Naive thymus-derived CD4-positive, alpha-beta T cell (primary cell): ENCODE data around the gene ACADS. TPM values are rescaled to one million over a fixed set of nuclear protein-coding genes. Genes with fewer than 3 reads are reported as not detected.

ENCODE experiments used
- ATAC-seq: fragments of 150-1000 bp; cut with Tn5 transposase; 2 replicates; pipeline ENCODE4 v1.10.0; 2021; ENCODE audit warnings: mild to moderate bottlenecking, moderate library complexity
- CTCF ChIA-PET: fragments of 350-600 bp; sonication (Branson Sonifier 250); formaldehyde crosslinking; loops from one replicate; lab custom pipeline; 2021; ENCODE audit warnings: antibody characterized with exemption; lab: Charles Lee
- POLR2A ChIA-PET: fragments of 350-600 bp; sonication (Branson Sonifier 250); formaldehyde crosslinking; loops from one replicate; lab custom pipeline; 2021; ENCODE audit warnings: antibody characterized with exemption, inconsistent platforms; lab: Charles Lee
- DNase-seq, 9 donors: peaks; one replicate each; pipeline versions ENCODE4 v3.0.0 to v3.0.0-alpha.2; 2020 to 2022; ENCODE audit warnings: mixed read lengths in 1 of 9
- H3K27ac ChIP-seq: one replicate; pipeline ENCODE4 v1.7.0; 2013; ENCODE audit warnings: mild to moderate bottlenecking, low read depth, low read length, moderate library complexity
- H3K27me3 ChIP-seq, 2 donors: one replicate each; pipeline ENCODE4 v1.7.0; 2013; ENCODE audit warnings: low read length in 2 of 2, mild to moderate bottlenecking in 2 of 2, moderate library complexity in 2 of 2; ENCODE audit not compliant: control insufficient read depth in 2 of 2, insufficient read depth in 2 of 2
- H3K36me3 ChIP-seq, 3 experiments: 1 replicate in 2 of 3; 2 replicates in 1 of 3; pipeline ENCODE4 v1.7.0; 2013; ENCODE audit warnings: low read length in 3 of 3, mild to moderate bottlenecking in 3 of 3, moderate library complexity in 1 of 3; ENCODE audit not compliant: insufficient read depth in 3 of 3, control insufficient read depth in 2 of 3
- H3K4me1 ChIP-seq, 2 donors: one replicate each; pipeline ENCODE4 v1.7.0; 2013; ENCODE audit warnings: low read length in 2 of 2, mild to moderate bottlenecking in 2 of 2, moderate library complexity in 1 of 2; ENCODE audit not compliant: control insufficient read depth in 2 of 2, insufficient read depth in 2 of 2
- H3K4me3 ChIP-seq: 2 replicates; pipeline ENCODE4 v1.7.0; 2013; ENCODE audit warnings: mild to moderate bottlenecking, low read length
- H3K9me3 ChIP-seq, 3 experiments: 1 replicate in 2 of 3; 2 replicates in 1 of 3; pipeline ENCODE4 v1.7.0; 2013; ENCODE audit warnings: low read length in 3 of 3; ENCODE audit not compliant: control insufficient read depth in 2 of 3
- H3K27ac Mint-ChIP-seq, 9 donors: one replicate each; pipeline ENCODE4 v1.8.0; 2020 to 2022; ENCODE audit warnings: mixed read lengths in 9 of 9, mild to moderate bottlenecking in 8 of 9, moderate library complexity in 5 of 9, inconsistent platforms in 2 of 9
- H3K27me3 Mint-ChIP-seq, 5 donors: one replicate each; pipeline ENCODE4 v1.8.0; 2021 to 2022; ENCODE audit warnings: mixed read lengths in 5 of 5, mild to moderate bottlenecking in 1 of 5
- H3K36me3 Mint-ChIP-seq, 5 donors: one replicate each; pipeline ENCODE4 v1.8.0; 2020 to 2022; ENCODE audit warnings: mixed read lengths in 5 of 5, mild to moderate bottlenecking in 3 of 5, inconsistent platforms in 1 of 5
- H3K4me1 Mint-ChIP-seq, 7 donors: one replicate each; pipeline ENCODE4 v1.8.0; 2020 to 2022; ENCODE audit warnings: mixed read lengths in 7 of 7, mild to moderate bottlenecking in 3 of 7, inconsistent platforms in 1 of 7
- H3K4me3 Mint-ChIP-seq, 10 donors: one replicate each; pipeline ENCODE4 v1.8.0; 2020 to 2022; ENCODE audit warnings: mild to moderate bottlenecking in 10 of 10, mixed read lengths in 10 of 10, moderate library complexity in 6 of 10, inconsistent platforms in 2 of 10
- H3K9me3 Mint-ChIP-seq, 11 donors: one replicate each; pipeline ENCODE4 v1.8.0; 2020 to 2022; ENCODE audit warnings: mixed read lengths in 11 of 11, mild to moderate bottlenecking in 4 of 11, inconsistent platforms in 1 of 11, moderate library complexity in 1 of 11
- intact Hi-C, 2 donors: fragments of 100-400 bp; cut with micrococcal nuclease; formaldehyde crosslinking; loops; one replicate each; pipeline ENCODE4 v1.15.1; 2023
- polyA plus RNA-seq, 2 donors: library from polyadenylated mRNA; unstranded; fragments of 300-500 nt; fragmentation: Illumina TruSeq; gene quantifications; one replicate each; pipeline ENCODE4 v1.2.3, GENCODE V29; 2021
- total RNA-seq, 6 experiments: library from RNA in 5 of 6; stranded (reverse) in 5 of 6; gene quantifications; 1 replicate in 5 of 6; 2 replicates in 1 of 6; pipeline ENCODE4 v1.2.3 and lab custom pipeline; 2021 to 2026

ACADS gene
- total and polyA plus RNA-seq, 7 experiments from 2014 or later, result 10.4 to 28.7 (median 16.0) TPM

DNA sequence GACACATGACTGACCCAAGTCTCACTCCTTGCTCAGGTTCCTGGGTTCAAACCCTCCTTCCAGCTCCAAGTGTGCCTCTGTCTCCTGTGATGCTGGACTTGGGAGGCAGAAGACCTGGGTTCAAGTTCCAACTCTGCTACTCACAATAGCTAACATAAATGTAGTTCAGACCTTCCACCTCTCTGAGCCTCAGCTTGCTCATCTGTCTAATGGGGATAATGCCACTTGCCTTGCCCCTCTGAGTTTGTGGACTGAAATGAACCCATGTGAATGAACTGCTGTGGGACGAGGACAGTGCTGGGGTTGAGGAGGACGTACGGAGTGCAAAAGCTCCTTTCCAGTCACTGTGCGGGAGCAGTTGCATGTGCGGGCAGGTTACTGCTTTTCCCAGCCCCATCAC, 40.9 kb downstream of the ACADS start:
- ChIA-PET POLR2A (no interaction called here), CTCF (no interaction called here)
- no peak overlapping the region for H3K4me3 ChIP-seq
- no peaks in the 10 kb centered on the region for H3K27me3 Mint-ChIP-seq
- peak overlapping the region in 1 of 9 donors; percentile 21 for H3K27ac Mint-ChIP-seq
- peaks cover 0 to 14% (median 10%) of the 10 kb centered on the region in 7 donors for H3K4me1 Mint-ChIP-seq
- no peaks in the 10 kb centered on the region for H3K9me3 Mint-ChIP-seq
- no peaks in the 10 kb centered on the region for H3K27me3 ChIP-seq
- no peaks in the 10 kb centered on the region for H3K9me3 ChIP-seq
- no peak for DNase-seq
- H3K27ac ChIP-seq, result no peak overlapping the region
- H3K4me3 Mint-ChIP-seq, result no peak overlapping the region
- peaks cover 17 to 87% (median 19%) of the 10 kb centered on the region in 3 experiments for H3K36me3 ChIP-seq
- intact Hi-C loops, result no loop called here
- H3K4me1 ChIP-seq, result no peaks in the 10 kb centered on the region
- ATAC-seq, result no peak
- peaks cover 9 to 57% (median 30%) of the 10 kb centered on the region in 5 donors for H3K36me3 Mint-ChIP-seq

DNA sequence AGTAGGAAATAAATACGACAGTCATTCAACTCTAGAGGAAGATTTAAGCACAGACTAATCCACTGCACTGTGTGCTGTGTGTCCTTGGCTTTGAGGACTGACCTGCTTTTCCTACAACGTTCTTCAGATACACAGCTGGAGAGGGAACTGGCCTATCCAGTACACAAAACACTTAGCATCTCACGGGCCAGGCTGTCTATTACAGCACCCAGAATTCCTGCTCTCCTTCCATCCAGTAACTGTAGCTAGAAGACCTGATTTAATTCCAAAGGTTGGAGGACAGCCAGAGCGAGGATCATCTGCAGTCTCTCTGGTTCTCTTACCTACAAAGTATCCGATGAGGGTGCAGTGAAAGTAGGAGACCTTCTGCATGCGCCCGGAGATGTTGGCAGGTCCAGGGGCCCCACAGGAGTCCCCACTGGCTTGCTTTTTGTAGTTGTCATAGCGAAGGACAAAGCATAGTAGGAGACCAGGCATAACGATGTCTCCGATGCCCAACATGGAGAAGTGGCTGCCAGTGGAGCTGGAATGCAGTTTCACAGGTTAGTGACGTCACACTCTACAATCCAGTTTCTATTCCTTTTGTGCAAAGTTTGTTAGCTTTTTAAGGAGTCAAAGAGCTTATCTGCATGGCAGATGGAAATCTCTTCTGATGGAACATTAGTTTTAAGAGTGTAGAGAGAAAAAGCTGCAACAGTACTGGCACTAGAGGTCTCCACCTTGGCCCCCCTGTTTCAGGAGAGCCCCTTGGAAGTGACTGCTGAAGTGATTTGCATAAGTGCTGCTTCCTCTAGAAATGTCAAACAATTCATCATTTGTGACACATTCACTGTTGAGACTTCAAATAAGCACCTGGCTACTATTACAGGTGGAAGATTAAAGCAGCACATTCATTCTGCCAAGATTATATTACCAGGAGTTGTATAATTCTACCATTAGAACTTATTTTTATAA, 41.7 kb downstream of the ACADS start:
- Mint-ChIP-seq H3K27me3 (no peaks in the 10 kb centered on the region), H3K36me3 (peaks cover 7 to 51% (median 26%) of the 10 kb centered on the region in 5 donors), H3K4me1 (peaks cover 0 to 8% (median 6%) of the 10 kb centered on the region in 7 donors), H3K4me3 (no peak overlapping the region), H3K27ac (peak overlapping the region in 1 of 9 donors; percentile 74), H3K9me3 (no peaks in the 10 kb centered on the region)
- Histone ChIP-seq H3K4me3 (no peak overlapping the region), H3K4me1 (no peaks in the 10 kb centered on the region), H3K27ac (no peak overlapping the region), H3K27me3 (no peaks in the 10 kb centered on the region), H3K36me3 (peaks cover 17 to 83% (median 19%) of the 10 kb centered on the region in 3 experiments), H3K9me3 (no peaks in the 10 kb centered on the region)
- intact Hi-C loops, result no loop called here
- ChIA-PET POLR2A (no interaction called here), CTCF (no interaction called here)
- DNase-seq (no peak), ATAC-seq (no peak)

DNA sequence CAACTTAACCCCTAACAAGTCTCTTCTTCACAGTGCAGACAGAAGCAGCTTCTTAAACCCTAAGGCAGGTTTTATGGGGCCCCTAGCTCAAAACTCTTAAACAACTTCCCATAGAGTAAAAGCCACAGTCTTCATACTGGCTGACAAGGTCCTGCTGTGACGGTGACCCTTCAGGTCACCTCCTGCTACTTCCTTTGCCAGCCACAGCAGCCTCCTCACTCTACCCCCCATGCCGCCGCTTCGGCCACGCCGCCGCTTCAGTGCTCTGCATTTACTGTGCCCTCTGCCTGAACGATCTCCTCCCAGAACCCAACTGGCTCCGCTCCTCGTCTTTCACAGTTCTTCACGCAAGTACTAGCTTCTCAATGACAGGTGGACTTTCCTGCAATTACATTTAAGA, 45.5 kb downstream of the ACADS start:
- intact Hi-C loops, result no loop called here
- POLR2A ChIA-PET, result no interaction called here
- H3K4me1 ChIP-seq, result no peaks in the 10 kb centered on the region
- Mint-ChIP-seq H3K9me3 (no peaks in the 10 kb centered on the region), H3K4me3 (no peak overlapping the region), H3K27ac (peak overlapping the region in 5 of 9 donors; percentile 33 to 62 (median 44)), H3K4me1 (peaks cover 12 to 22% (median 16%) of the 10 kb centered on the region in 7 donors), H3K36me3 (peaks cover 10 to 39% (median 12%) of the 10 kb centered on the region in 5 donors), H3K27me3 (no peaks in the 10 kb centered on the region)
- H3K27ac ChIP-seq, result no peak overlapping the region
- H3K36me3 ChIP-seq, result peaks cover 15 to 57% (median 17%) of the 10 kb centered on the region in 3 experiments
- DNase-seq (no peak), ATAC-seq (no peak)
- no peaks in the 10 kb centered on the region for H3K9me3 ChIP-seq
- CTCF ChIA-PET, result no interaction called here
- H3K27me3 ChIP-seq, result no peaks in the 10 kb centered on the region
- no peak overlapping the region for H3K4me3 ChIP-seq

DNA sequence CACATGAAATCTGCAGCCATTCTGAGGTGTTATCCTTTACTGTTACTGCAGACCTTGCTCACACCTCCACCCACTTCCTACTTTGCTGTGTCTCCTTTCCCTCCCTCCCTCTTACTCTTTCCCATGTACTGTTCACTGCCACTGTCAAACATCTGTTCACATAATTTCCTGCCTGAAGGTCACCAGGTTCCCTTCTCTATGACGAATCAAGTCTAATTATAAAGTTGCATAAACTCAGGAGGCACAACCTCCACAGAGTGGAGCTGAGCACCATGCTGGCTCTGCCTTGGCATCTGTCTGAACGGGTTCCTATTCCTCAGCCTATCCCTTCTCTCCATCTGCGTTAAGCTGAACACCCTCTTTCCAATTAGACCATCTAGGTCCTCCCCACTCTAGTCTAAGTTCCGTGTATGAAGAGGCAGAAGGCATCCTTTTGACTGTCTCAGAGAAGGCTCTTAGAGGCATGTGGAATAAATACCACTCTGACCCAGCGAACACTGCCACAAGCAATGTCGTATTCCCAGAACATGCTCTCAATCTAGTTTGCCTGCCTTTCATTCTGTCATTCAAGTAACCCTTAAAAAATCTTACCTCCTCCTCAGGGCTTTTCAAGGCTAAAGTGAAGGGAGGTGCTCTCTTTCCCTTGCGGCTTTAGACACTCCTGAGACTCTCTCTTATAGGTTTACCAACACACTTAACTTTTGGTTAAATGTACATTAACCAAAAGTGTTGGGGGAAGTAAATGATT, 48.7 kb downstream of the ACADS start:
- Mint-ChIP-seq H3K4me3 (no peak overlapping the region), H3K9me3 (no peaks in the 10 kb centered on the region), H3K27ac (peak overlapping the region in 7 of 9 donors; percentile 9 to 84 (median 57)), H3K4me1 (peaks cover 12 to 22% (median 18%) of the 10 kb centered on the region in 7 donors), H3K27me3 (no peaks in the 10 kb centered on the region), H3K36me3 (peaks cover 0 to 23% (median 7%) of the 10 kb centered on the region in 5 donors)
- peak; percentile 26 for ATAC-seq
- no peak for DNase-seq
- no peak overlapping the region for H3K4me3 ChIP-seq
- no peaks in the 10 kb centered on the region for H3K4me1 ChIP-seq
- H3K9me3 ChIP-seq, result no peaks in the 10 kb centered on the region
- POLR2A ChIA-PET, result no interaction called here
- peaks cover 0 to 30% (median 0%) of the 10 kb centered on the region in 3 experiments for H3K36me3 ChIP-seq
- CTCF ChIA-PET, result interaction anchor here (0.5 kb wide), 1 partner anchor 335 kb away, joined by 3 read pairs; no protein-coding TSS in a partner anchor
- intact Hi-C loops, result no loop called here
- H3K27me3 ChIP-seq, result no peaks in the 10 kb centered on the region
- no peak overlapping the region for H3K27ac ChIP-seq

DNA sequence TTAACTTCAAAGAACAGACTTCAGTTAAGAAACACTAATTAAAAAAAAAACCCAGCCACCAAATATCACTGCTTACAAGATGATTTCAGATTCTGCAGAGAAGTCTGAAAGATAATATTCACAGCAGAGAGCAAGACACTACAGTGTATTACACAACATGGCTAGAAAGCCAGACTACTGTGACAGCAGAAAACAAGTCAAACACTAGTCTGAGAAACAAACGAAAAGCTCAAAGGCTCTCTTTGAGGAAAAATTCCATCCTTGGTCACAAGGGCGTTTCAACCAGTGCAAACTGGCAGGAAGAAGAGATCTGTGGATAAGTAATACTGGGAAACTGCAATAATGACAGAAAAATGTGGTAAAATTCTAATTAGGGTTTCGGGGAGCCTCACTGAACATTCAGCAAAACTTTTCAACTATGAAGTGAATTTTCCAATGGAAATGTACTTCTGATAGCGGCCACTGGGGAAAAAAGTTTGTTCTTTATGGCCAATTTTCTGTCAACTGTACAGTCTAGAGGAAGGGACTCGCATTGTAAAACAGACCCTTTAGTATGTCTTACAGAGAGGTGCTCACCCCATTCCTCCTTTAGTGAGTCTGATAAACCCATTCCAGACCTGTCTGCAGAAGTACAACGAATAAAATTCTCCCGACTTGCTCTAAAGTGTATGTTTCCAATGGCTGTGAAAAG, 50.4 kb downstream of the ACADS start:
- Mint-ChIP-seq H3K36me3 (peaks cover 0 to 22% (median 5%) of the 10 kb centered on the region in 5 donors), H3K27ac (peak overlapping the region in 3 of 9 donors; percentile 9 to 56 (median 9)), H3K27me3 (no peaks in the 10 kb centered on the region), H3K4me3 (no peak overlapping the region), H3K4me1 (peaks cover 12 to 22% (median 16%) of the 10 kb centered on the region in 7 donors), H3K9me3 (no peaks in the 10 kb centered on the region)
- ChIA-PET POLR2A (no interaction called here), CTCF (no interaction called here)
- no peaks in the 10 kb centered on the region for H3K27me3 ChIP-seq
- peaks cover 0 to 26% (median 0%) of the 10 kb centered on the region in 3 experiments for H3K36me3 ChIP-seq
- no peaks in the 10 kb centered on the region for H3K9me3 ChIP-seq
- no peak overlapping the region for H3K27ac ChIP-seq
- no peak for DNase-seq
- no peaks in the 10 kb centered on the region for H3K4me1 ChIP-seq
- no peak overlapping the region for H3K4me3 ChIP-seq
- intact Hi-C loops, result no loop called here
- ATAC-seq, result no peak

DNA sequence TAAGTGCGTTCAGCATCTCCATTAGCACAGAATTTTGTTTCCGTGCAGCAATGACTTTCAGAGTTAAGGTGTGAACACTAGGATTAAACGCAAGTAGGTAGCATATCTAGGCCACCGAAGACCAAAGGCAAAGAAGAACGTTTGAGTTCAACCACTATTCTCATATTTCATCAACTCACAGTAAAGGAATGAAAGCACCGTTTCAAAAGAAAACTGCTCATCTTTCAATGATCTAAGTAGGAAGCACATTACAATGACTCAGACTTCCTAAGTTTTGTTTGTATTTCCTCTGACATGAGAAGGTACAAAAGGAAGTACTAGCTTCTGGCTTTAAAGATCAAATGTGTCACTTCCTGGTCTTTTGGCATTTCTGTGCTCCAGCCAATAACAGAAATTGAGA, 57.6 kb downstream of the ACADS start:
- no peaks in the 10 kb centered on the region for H3K9me3 ChIP-seq
- Mint-ChIP-seq H3K4me3 (peak overlapping the region in 4 of 10 donors; percentile 4 to 56 (median 23)), H3K9me3 (no peaks in the 10 kb centered on the region), H3K27me3 (no peaks in the 10 kb centered on the region), H3K4me1 (peaks cover 9 to 50% (median 33%) of the 10 kb centered on the region in 7 donors), H3K27ac (peak overlapping the region in 7 of 9 donors; percentile 18 to 79 (median 61)), H3K36me3 (peaks cover 6 to 36% (median 16%) of the 10 kb centered on the region in 5 donors)
- CTCF ChIA-PET, result interaction anchor here (0.5 to 1.0 kb wide), 2 partner anchors 12 to 22 kb away, joined by 3 to 5 read pairs; no protein-coding TSS in a partner anchor
- H3K27ac ChIP-seq, result peak overlapping the region; percentile 3
- POLR2A ChIA-PET, result no interaction called here
- H3K27me3 ChIP-seq, result no peaks in the 10 kb centered on the region
- ATAC-seq (no peak), DNase-seq (no peak)
- H3K4me1 ChIP-seq, result peaks cover 5% of the 10 kb centered on the region in 2 donors
- intact Hi-C loops, result no loop called here
- no peak overlapping the region for H3K4me3 ChIP-seq
- peaks cover 0 to 25% (median 0%) of the 10 kb centered on the region in 3 experiments for H3K36me3 ChIP-seq
